Measurements from ENCODE around the gene VAPB.

Gene VAPB

GRCh38 chr20:58486207-58486606, 97.2 kb downstream of the VAPB start:
- no peak for DNase-seq

GRCh38 chr20:58492074-58492718, 103.2 kb downstream of the VAPB start:
- no peak for DNase-seq

- no peak for DNase-seq
Measured at GRCh38 chr20:58492795-58493524, 103.9 kb downstream of the VAPB start.

- no peak for DNase-seq
Measured at GRCh38 chr20:58494923-58495622, 106.0 kb downstream of the VAPB start.

GRCh38 chr20:58495623-58496428, 106.8 kb downstream of the VAPB start:
- no peak for DNase-seq

- DNase-seq, result no peak
Measured at GRCh38 chr20:58496429-58496769, 107.4 kb downstream of the VAPB start.

GRCh38 chr20:58497076-58497641, 108.1 kb downstream of the VAPB start:
- no peak for DNase-seq

GRCh38 chr20:58497724-58498469, 108.9 kb downstream of the VAPB start:
- no peak for DNase-seq

GRCh38 chr20:58498470-58499068, 109.5 kb downstream of the VAPB start:
- no peak for DNase-seq

- DNase-seq, result no peak
Measured at GRCh38 chr20:58500256-58500655, 111.2 kb downstream of the VAPB start.
